Testis (tissue), 3 donors: ENCODE measurements around the gene TMEM91. TPM values are rescaled to one million over a fixed set of nuclear protein-coding genes. Genes with fewer than 3 reads are reported as not detected.
A peak's percentile ranks its signal among the peaks of the same experiment; 100 is the strongest.

Experiments used
- DNase-seq: peaks from one replicate; pipeline ENCODE4 v3.0.0-alpha.2; 2019
- H3K27ac ChIP-seq, 2 donors: fragments of 200-600 bp; sonication (generic); one replicate each; pipeline ENCODE4 v1.5.1; 2019
- H3K27me3 ChIP-seq: fragments of 200-600 bp; sonication (generic); one replicate; pipeline ENCODE4 v1.5.1; 2019
- H3K36me3 ChIP-seq: fragments of 200-600 bp; sonication (generic); one replicate; pipeline ENCODE4 v1.5.1; 2017; ENCODE audit warnings: low read depth; ENCODE audit errors: missing control alignments
- H3K4me1 ChIP-seq: fragments of 200-600 bp; sonication (generic); one replicate; pipeline ENCODE4 v1.5.1; 2019
- H3K4me3 ChIP-seq, 2 donors: fragments of 200-600 bp; sonication (generic); one replicate each; pipeline ENCODE4 v1.5.1; 2017 to 2019
- H3K9me3 ChIP-seq: fragments of 200-600 bp; sonication (generic); one replicate; pipeline ENCODE4 v1.5.1; 2017
- POLR2A ChIP-seq: fragments of 450-650 bp; IDR thresholded peaks from one replicate; pipeline ENCODE4 v1.6.1; 2017; ENCODE audit warnings: antibody characterized with exemption, mild to moderate bottlenecking, moderate library complexity
- WGBS, 2 donors: methylation state at CpG; one replicate each; pipeline ENCODE4 v1.1.5; 2018; 5-methylcytosine and 5-hydroxymethylcytosine counted together
- intact Hi-C: fragments of 100-400 bp; cut with DNase I; formaldehyde crosslinking; loops from one replicate; pipeline ENCODE4 v1.15.1; 2023; ENCODE audit warnings: low total_unique reads
- polyA plus RNA-seq: library from polyadenylated mRNA; stranded (reverse); fragments of 350-450 nt; fragmentation: Illumina TruSeq; extraction: RNeasy Lipid Tissue Mini Kit (QIAGEN cat#74804); gene quantifications from one replicate; pipeline ENCODE4 v1.2.3, GENCODE V29; 2014; ENCODE audit warnings: low read depth, low replicate concordance; ENCODE audit not compliant: insufficient read depth
- total RNA-seq, 2 donors: library from RNA; depleted of rRNA; stranded (reverse); fragments of >200 nt; gene quantifications; one replicate each; pipeline ENCODE4 v1.2.3, GENCODE V29; 2016
- TF ChIP-seq, protein P1 (sequence below), 3 experiments: fragments of 450-650 bp in 2 of 3; fragments of 200-600 bp in 1 of 3; sonication (generic) in 1 of 3; IDR thresholded peaks; one replicate each; pipeline ENCODE4 v1.5.1; 2016 to 2019; ENCODE audit warnings: antibody characterized with exemption in 3 of 3, mild to moderate bottlenecking in 2 of 3, moderate library complexity in 1 of 3

TMEM91 gene
- total and polyA plus RNA-seq, 3 donors from 2014 or later = 17.0 to 33.2 (median 32.9) TPM

DNA sequence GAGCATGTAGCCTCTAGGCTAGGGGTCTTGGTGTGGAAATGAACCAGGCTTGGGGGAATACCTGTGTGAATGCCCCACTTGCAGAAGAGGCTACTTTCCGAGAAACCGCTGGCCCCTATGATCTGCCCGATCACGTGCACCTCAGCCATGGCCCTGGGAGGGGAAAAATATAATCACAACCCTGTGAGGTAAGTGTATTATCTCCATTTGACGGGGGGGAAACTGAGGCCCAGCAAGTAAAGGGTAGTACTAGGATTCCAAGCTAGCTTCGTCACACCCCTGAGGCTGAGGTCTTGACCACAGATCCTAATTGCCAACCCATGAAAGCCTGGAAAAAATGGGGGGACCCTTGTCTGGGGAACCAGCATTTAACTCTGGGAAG lies 13.0 kb upstream of the TMEM91 start:
- Histone ChIP-seq H3K4me1 (peaks cover 14% of the 10 kb centered on the region), H3K9me3 (no peaks in the 10 kb centered on the region), H3K4me3 (peak overlapping the region; percentile 65 to 93), H3K36me3 (no peaks in the 10 kb centered on the region), H3K27ac (peak overlapping the region; percentile 93 to 100), H3K27me3 (no peaks in the 10 kb centered on the region)
- intact Hi-C loops = no loop called here
- DNase-seq = no peak
- TF ChIP-seq, protein P1, sequence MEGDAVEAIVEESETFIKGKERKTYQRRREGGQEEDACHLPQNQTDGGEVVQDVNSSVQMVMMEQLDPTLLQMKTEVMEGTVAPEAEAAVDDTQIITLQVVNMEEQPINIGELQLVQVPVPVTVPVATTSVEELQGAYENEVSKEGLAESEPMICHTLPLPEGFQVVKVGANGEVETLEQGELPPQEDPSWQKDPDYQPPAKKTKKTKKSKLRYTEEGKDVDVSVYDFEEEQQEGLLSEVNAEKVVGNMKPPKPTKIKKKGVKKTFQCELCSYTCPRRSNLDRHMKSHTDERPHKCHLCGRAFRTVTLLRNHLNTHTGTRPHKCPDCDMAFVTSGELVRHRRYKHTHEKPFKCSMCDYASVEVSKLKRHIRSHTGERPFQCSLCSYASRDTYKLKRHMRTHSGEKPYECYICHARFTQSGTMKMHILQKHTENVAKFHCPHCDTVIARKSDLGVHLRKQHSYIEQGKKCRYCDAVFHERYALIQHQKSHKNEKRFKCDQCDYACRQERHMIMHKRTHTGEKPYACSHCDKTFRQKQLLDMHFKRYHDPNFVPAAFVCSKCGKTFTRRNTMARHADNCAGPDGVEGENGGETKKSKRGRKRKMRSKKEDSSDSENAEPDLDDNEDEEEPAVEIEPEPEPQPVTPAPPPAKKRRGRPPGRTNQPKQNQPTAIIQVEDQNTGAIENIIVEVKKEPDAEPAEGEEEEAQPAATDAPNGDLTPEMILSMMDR (IDR thresholded peaks at IDR 0.05) = no peak
- no peak for TF ChIP-seq POLR2A
- WGBS, 2 donors = 37% methylated on average over 6 of the region's 6 CpGs

DNA sequence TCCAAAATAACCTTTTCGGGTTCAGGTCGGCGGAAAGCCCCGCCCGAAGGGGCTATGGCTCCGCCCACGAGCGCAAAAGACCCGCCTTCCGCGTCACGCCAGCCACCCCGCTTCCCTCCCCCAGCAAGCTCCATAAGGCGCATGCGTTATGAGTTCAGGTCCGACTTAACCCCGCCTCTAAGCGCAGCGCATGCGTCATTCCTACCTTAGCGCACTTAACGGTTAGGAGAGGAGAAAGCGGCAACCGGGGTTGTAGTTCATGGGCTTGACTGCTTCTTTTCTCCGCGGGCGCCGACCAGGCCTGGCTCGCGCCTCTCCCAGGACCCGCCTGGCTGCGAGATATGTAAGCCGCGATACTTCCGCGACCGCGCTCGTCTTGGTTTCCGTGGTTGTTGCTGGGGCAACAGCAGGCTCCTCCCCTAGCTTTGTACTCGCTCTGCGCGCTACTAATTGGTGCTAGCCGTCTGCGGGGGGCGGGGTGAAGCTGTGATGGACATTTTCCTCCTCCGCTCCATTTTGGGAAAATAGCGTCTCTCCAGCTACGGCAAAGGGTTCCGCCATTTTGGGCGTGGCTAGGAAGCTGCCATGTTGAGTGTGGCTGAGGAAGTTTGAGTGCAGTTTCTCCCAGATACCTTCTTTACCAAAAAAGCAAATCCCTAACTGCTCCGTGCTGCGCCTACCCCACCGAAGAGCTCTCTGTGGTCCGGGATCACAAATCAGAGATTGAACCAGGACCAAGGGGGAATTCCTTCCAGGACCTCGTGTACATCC lies 12.4 kb upstream of the TMEM91 start, which contains the start of gene B9D2:
Gene B9D2 (minus strand): TSS at position 397 of the 771 bp plus-strand sequence. CDS start 630 bp downstream, outside the sequence.
- H3K27me3 ChIP-seq = no peaks in the 10 kb centered on the region
- H3K4me3 ChIP-seq = peak within 1 kb of the TSS; percentile 65 to 93
- intact Hi-C loops = no loop called here
- no peaks in the 10 kb centered on the region for H3K9me3 ChIP-seq
- peak within 1 kb of the TSS; percentile 93 to 100 for H3K27ac ChIP-seq
- TF ChIP-seq, protein P1 (IDR thresholded peaks at IDR 0.05) = no peak
- peak; percentile 20 for TF ChIP-seq POLR2A
- H3K36me3 ChIP-seq = no peaks in the 10 kb centered on the region
- 1% methylated on average over 42 to 56 of the region's 56 CpGs for WGBS, 2 donors
- peaks cover 14% of the 10 kb centered on the region for H3K4me1 ChIP-seq
- peak; percentile 99 for DNase-seq

DNA sequence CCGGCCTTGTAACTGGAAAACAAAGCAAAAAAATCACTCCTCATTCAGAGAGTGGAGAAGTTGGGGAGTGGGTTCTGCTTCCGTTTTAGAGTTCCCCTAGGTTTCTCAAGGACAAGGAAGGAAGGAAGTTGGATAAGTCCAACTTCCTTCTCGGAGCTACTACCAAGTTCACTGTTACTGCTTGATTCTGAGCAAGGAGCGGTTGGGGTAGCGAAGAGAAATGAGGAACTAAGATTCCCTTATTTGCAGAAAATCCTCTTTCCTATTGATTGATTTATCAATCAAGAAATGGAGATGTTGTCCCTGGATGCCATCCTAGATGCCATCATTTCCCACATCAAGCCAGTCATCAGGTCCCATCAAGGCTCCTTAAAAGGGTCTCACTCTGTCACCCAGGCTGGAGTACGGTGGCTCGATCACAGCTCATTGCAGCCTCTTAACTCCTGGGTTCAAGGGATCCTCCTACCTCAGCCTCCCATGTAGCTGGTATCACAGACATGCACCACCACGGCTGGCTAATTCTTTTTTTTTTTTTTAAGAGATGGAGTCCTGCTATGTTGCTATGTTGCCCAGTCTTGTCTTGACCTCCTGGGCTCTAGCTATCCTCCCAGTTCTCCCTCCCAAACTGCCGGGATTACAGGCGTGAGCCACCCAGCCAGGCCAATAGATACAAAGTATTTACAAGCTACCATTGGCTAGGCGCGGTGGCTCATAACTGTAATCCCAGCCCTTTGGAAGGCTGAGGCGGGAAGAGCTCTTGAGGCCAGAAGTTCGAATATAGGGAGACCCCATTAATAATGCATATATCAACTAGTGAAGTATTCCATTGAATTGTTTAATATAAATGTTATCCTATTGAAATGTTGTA lies 11.6 kb upstream of the TMEM91 start:
- intact Hi-C loops = no loop called here
- peak; percentile 51 for DNase-seq
- peak overlapping the region; percentile 65 to 93 for H3K4me3 ChIP-seq
- no peaks in the 10 kb centered on the region for H3K27me3 ChIP-seq
- H3K27ac ChIP-seq = peak overlapping the region; percentile 93 to 100
- no peaks in the 10 kb centered on the region for H3K9me3 ChIP-seq
- H3K36me3 ChIP-seq = no peaks in the 10 kb centered on the region
- WGBS, 2 donors = 50 to 52% methylated on average over 14 of the region's 14 CpGs
- H3K4me1 ChIP-seq = peaks cover 14% of the 10 kb centered on the region
- TF ChIP-seq, protein P1 (IDR thresholded peaks at IDR 0.05) = no peak
- no peak for TF ChIP-seq POLR2A

- no peak overlapping the region for H3K27ac ChIP-seq
Measured at GRCh38 chr19:41366089-41366488, 10.2 kb upstream of the TMEM91 start.

More at GRCh38 chr19:41366089-41366488, 10.2 kb upstream of the TMEM91 start:
- WGBS, 2 donors = 88 to 89% methylated on average over 1 of the region's 1 CpG
- intact Hi-C loops = no loop called here
- Histone ChIP-seq H3K27me3 (no peaks in the 10 kb centered on the region), H3K36me3 (no peaks in the 10 kb centered on the region), H3K4me3 (no peak overlapping the region), H3K4me1 (peaks cover 14% of the 10 kb centered on the region), H3K9me3 (no peaks in the 10 kb centered on the region)
- no peak for DNase-seq
- TF ChIP-seq, protein P1 (IDR thresholded peaks at IDR 0.05) = peak in 1 of 3 experiments; percentile 11
- no peak for TF ChIP-seq POLR2A
